ES-I3 (cell line): ENCODE results near the gene COL4A4.

Source experiments
- H3K36me3 ChIP-seq: 2 replicates; pipeline ENCODE4 v1.6.1; 2013; ENCODE audit warnings: mild to moderate bottlenecking, low read length, control low read depth, moderate library complexity; ENCODE audit not compliant: insufficient read depth
- H3K4me1 ChIP-seq: 2 replicates; pipeline ENCODE4 v1.6.1; 2013; ENCODE audit warnings: mild to moderate bottlenecking, control low read depth, low read length; ENCODE audit not compliant: insufficient read depth
- H3K9ac ChIP-seq: 2 replicates; pipeline ENCODE4 v1.6.1; 2013; ENCODE audit warnings: low read depth, mild to moderate bottlenecking, low read length, moderate library complexity
- H3K9me3 ChIP-seq: 2 replicates; pipeline ENCODE4 v1.6.1; 2013; ENCODE audit warnings: mild to moderate bottlenecking, low read length, moderate library complexity; ENCODE audit not compliant: control insufficient read depth, insufficient read depth

COL4A4 gene

DNA sequence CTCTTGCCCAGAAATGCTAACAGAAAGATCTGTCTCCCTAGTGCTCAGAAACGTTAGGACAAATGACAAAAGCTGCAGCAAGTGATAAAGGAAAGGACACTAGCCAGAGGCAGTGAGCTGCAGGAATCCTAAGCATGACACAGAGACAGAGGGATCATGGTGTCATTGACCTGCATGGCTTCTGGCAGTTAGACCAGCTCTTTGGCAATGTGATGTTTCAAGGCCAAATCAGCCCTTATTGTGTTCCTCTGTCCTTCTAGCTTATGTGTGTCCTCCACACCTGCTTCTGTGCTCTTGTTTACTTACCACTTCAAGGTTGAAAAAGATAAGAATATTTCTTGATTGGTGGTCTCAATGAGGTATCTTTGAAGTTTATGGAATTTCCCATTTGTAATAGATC lies 207.3 kb downstream of the COL4A4 start:
- H3K9ac ChIP-seq: no peak overlapping the region
- no peaks in the 10 kb centered on the region for H3K36me3 ChIP-seq
- H3K9me3 ChIP-seq: no peaks in the 10 kb centered on the region
- H3K4me1 ChIP-seq: no peaks in the 10 kb centered on the region

DNA sequence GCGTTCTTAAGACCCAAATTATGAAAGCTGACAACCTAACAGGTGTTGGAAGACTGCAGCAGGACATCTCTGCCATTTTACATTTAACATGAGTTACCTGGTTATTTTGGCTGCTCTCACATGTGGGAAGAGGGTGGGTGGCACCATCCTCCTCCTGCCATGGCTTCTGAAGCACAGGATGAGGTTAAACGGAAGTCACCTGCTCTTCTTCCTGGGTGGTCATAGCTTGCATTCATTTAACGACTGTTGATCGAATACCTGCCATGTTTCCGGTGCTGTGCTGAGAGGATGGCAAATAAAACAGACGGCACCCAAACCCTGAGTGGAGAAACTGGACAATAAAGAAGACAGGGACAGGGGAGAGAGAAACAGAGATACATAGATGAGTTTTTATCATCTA lies 210.2 kb downstream of the COL4A4 start:
- Histone ChIP-seq H3K36me3 (no peaks in the 10 kb centered on the region), H3K4me1 (no peaks in the 10 kb centered on the region), H3K9ac (no peak overlapping the region), H3K9me3 (no peaks in the 10 kb centered on the region)

DNA sequence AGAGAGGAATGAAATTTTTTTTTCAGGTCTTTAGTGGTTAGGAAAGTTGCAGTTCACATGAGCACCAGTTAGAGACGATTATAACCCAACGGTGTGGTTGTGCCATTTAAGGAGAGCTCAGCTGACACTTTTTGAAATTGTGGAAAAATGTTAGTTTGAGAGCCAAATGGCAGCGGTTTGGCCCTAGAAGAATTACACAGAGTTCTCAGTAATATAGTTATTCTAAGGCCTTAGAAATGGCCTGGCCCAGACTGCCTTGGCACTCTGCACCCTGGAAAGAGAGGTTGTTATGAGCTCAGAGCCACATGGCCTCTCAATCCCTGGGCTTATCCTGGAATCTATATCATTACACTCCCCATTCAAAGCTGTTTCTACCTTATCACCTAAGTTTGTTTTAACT lies 210.8 kb downstream of the COL4A4 start:
- H3K9ac ChIP-seq: no peak overlapping the region
- H3K36me3 ChIP-seq: no peaks in the 10 kb centered on the region
- H3K4me1 ChIP-seq: no peaks in the 10 kb centered on the region
- no peaks in the 10 kb centered on the region for H3K9me3 ChIP-seq
